Activated CD8-positive, alpha-beta memory T cell treated with anti-CD3 and anti-CD28 coated beads, Interleukin-2, amount 50 U/mL, for 1 hour (primary cell): ENCODE measurements around the gene ZNF354C.

ENCODE experiments used
- DNase-seq: peaks from one replicate; pipeline ENCODE4 v3.0.0-alpha.2; 2020; ENCODE audit errors: extremely low read depth

Gene ZNF354C

DNA sequence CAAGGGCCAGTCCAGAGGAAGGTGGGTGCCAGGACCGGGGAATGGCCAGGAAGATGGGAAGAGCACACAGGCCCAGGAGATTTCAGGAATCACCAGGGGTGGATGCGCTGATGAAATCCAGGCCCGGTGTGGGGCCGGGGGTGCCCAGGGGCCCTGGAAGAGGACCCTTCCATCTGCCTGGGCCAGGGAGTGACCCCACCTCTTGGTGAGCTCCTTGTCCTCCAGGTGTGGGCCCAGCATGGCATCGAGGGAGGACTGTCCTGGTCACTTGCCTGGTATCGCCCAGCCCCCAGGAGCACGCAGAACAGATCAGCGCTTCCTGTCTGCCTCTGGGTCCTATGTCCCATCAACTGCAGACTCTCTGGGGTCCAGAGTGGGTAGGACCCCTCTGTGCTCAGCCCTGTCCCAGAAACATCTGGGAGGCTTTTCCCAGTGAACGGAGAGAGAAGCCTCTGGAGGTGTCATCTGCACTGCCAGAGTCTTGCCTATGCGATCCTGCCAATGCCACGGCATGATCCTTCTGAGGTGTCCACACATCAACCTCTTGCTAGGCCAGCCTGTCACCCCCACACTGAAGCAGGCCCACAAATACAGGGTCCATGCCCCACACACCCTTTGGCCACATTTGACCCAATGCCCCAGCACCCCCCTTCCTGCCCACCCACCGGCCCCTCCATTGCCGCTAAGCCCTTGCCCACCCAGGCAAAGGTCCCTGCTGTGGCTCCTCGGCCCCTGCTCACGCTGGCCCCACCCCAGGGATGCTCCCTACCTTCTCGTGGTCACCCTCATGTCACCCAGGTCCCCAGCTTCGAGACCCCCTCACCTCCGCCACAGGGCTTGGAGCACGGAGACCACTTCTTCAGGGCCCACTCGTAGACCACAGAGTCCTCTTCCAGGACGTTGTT, 67.2 kb downstream of the ZNF354C start:
- no peak for DNase-seq

DNA sequence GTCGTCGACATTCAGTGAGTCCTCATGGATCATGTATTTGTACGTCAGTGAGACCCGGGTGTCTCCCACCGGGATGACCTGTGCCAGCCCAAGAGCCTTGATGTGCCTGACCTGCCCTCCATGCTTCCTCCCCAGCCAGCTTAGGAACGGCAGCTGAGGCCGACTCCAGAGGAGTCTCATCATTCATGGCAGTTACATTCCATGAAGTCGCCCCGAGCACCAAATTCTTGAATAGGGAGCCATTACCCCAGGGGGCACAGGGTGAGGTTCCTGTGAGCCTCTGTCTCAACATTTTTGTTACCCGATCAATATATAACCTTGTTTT, 67.8 kb downstream of the ZNF354C start:
- DNase-seq, result no peak

DNA sequence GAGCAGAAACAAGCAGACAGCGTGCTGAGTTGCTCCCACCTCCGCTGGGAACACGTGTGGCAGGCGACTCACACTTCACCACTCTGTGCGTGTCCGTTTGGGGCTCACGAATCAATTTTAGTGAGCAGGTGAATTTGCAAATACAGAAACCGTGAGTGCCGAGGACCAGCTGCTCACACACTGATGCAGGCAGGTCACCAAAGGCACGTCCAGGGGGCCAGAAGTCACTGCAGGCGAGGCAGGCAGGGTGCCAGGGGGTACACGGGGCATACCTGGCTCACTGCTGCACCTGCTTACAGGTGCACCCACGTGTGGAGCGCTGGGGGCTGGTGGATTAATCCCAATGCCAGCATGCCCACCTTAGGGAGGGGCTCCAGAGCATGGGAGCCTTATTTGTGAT, 68.8 kb downstream of the ZNF354C start:
- no peak for DNase-seq

DNA sequence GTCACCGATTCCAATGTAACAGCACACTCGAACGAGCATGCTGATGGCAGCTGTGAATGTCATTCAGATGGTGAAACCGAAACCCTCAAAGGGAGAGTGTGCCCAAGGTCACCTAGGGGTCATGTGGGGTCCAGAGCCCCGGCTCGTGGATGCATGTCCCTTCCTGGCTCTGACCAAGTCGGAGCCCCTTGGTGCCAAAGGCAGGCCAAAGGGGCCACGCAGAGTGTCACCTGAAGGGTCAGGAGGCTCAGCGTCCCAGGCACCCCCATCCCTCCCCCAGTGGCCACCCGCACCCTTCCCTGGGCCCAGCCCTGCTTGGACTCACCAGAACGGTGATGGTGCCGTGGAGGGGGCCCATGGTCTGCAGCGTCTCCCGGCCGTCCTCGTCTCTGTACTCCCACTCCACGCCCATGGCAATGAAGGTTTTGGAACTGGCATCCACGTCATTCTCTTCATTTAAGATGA, 69.5 kb downstream of the ZNF354C start:
- DNase-seq, result no peak

DNA sequence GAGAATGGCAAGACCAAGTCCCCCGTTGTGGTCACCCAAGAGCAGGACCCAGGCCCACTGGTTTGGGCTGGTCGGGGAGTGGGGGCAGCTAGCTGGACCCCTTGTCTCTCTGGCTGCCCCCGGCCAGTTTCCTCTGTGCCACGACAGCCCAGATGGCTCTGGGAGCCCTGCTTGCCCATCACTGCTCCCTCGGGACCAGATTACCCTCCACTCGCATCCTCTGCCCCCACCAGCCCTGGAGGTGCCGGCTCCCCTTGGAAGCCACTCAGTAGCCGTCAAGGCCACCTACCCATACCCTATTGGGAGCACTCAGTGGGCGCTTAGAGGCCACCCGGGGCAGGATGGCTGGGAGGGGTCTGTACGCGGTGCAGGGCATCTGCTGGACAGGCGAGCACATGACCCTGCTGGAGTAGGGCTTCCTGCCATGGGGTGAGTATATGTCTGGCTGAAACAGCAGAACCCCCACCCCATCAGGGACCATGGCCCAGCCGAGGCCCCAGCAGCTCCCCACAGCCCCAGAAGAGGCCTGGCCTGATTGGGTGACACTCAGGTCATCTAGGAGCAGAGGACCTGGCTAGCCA, 70.0 kb downstream of the ZNF354C start:
- DNase-seq, result no peak

DNA sequence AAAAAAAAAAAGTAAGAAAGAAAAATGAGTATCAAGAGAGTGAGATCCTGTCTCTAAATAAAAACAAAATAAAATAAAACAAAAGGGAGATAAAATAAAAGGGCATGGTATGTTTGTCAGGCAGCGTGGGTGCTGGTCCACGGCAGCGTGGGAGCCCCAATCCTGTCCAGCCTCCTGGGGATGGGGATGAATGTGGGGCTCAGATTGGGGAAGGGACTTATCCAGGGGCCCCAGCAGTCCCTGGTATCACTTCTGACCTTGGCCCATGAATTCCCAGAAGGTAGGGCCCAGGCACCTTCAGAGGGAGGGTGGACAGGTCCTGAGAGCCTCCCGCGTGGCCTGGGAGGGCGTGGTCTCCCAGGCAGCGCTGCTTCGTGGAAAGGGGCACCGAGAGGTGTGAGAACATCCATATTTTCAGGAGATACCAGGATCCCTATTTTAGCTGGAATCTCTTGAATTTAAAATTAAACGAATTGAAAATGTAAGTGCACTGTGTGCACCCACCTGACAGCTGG, 71.2 kb downstream of the ZNF354C start:
- no peak for DNase-seq

DNA sequence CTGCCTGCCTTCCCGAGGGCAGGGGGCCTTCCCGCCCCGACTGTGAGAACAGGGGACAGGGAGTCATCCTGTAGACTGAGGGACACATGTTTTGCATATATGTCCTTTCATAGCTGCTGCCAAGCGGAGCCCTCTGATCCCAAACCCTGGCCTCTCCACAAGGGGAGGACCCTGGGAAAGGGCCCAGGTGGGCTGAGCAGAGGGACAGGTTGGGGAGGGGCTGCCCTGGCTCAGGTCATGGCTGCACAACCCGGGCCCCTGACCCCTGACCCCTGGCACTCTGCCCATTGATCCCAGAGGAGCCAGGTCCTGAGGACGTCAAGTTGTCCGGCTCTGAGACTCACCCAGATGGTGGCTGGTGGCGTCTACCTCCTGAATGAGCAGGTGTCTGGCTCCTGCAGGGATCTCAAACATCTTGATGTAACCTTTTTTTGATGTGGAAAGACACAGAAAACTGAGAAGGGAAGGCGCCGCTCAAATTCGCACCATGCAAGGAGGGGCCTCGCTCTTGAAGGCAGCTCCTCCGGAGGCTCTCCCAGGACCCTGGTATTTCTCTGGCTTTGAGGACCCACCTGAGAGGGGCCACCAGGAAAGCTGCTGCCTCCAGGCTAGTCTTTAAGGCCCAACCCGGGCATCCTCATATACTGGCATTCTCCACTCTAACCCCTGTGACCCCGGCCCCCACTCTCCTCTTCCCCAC, 71.9 kb downstream of the ZNF354C start:
- no peak for DNase-seq

DNA sequence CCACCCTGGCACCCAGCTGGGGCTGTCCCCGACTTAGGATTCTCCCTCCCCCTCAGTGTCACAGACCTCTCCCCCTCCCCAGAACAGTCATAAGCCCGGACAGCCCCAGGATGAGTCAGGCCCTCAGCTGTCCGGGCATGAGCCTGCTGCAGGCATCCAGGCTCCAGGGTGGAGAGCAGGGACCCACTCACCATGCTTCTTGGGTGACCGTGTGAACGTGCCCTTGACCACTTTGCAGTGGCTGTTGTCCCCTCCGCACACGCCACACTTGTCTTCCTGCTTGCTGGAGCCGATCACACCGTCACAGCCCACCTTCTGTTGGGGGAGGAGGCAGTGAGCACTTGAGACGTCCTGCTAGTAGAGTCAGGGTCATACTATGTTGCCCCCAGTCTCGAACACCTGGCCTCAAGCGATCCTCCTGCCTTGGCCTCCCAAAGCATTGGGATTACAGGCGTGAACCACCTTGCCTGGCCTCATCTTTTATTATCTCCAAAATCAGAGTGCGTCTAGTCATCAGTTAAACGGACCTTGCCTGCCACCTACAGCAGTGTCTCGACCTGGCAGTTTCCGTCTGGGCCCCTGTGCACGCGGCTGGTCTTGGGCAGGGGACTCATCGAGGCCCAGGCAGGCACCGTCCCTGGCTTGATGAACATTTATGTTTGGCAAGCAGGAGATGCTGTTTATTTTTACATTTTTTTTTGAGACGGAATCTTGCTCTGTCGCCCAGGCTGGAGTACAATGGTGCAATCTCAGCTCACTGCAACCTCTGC, 72.6 kb downstream of the ZNF354C start:
- DNase-seq, result no peak
